NCI-H187 (cell line): ENCODE results near the gene MMP14.

Experiments
- DNase-seq, 2 experiments: peaks; one replicate each; lab custom pipeline; 2025; lab: John Stamatoyannopoulos, UW

Gene MMP14

DNA sequence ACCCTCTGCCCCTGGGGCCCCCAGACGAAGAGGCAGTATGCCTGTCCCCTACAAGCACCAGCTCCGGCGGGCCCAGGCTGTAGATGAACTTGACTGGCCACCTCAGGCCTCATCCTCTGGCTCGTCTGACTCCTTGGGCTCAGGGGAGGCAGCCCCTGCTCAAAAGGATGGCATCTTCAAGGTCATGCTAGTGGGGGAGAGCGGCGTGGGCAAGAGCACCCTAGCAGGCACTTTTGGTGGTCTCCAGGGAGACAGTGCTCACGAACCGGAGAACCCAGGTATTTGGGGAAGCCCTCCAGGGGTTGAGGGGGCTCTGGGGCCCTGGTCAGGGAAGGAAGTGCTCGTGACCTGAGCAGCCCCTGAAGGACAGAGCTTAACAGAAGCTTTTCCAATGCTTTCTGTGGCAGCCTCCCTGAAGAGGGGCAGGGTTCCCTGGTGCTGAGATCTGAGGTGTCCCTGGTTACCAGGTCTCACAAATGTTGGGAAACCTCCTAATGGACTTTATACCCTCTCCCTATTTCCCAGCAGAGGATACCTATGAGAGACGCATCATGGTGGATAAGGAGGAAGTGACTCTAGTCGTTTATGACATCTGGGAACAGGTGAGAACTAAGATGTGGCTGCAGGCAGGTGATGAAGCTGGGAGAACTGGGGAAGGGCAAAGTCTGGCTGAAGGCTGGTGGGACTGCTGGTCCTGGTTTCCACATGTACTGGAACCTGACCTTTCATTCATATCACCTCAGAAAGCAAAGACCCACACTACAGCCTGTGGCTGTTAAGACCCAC is 48.5 kb downstream of the MMP14 start:
- no peak for DNase-seq

DNA sequence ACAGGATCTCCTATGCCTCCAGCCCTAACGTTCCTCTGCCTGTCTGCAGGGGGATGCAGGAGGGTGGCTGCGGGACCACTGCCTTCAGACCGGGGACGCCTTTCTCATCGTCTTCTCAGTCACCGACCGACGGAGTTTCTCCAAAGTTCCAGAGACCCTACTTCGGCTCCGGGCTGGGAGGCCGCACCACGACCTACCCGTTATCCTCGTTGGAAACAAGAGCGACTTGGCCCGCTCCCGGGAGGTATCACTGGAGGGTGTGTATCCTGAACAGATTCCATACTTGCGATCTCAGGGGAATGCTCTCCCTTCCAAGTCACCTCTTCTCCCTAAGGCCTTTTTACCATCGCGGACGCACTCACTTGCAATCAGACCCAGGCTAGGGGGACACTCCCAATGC is 49.6 kb downstream of the MMP14 start:
- DNase-seq = no peak

DNA sequence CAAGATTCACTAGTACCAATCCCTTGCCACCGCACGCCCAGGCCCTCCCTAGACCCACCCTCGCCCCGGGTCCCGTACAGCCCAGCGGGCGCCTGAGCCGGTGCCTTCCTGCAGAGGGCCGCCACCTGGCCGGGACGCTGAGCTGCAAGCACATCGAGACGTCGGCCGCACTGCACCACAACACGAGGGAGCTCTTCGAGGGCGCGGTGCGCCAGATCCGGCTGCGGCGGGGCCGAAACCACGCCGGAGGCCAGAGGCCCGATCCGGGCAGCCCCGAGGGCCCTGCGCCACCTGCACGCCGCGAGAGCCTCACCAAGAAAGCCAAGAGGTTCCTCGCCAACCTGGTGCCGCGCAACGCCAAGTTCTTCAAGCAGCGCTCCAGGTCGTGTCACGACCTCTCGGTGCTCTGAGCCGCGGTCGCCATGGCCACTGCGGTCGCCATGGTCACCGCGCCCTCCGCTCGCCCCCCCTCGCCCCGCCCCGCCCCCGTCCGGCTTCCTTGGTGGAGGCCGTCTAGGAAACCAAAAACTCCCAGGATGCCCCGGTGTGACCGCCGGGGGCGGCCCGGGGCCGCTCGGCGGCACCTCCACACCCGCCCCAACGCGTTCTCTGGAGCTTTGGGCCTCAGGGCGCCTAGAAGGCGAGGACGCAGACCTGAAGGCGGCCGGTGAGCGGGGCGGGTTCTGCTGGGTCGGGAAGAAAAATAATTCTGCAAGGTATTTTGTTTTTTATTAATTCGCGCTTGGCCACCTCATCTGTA is 50.3 kb downstream of the MMP14 start:
- DNase-seq = peak; percentile 75 to 84

DNA sequence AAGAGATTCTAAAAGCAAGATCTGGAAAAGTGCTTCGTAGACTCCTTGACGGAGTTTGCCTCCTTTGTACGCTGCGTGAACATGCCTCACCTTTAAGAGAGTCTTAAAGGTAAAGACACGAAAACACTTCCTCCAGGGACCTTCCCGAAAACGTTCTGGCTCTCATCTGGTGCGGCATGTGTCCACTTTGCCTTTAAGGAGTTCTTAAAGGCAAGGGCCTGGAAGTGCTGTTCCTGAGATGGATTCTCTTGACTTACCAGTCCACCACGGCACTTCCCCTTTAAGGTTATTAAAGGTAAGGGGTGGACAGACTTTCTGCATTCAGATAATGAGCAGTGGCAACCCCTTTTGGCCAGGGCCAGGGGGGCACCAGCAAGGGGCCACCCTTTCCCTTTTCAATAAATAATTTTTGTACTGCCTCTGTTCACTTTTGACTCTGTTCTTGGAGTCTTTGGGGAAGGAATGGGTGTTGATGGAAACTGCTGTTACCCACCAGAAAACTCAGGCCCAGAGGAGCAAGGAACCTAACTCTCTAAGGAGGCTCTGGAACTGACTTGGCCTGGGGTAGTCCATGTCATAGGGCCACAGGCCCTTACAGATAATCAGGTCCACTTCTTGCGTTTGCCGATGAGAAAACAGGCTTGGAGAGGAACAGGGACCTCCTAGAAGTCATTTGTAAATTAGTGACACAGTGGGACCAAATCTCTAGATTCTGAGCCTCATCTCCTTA is 51.0 kb downstream of the MMP14 start:
- peak; percentile 66 to 85 for DNase-seq

DNA sequence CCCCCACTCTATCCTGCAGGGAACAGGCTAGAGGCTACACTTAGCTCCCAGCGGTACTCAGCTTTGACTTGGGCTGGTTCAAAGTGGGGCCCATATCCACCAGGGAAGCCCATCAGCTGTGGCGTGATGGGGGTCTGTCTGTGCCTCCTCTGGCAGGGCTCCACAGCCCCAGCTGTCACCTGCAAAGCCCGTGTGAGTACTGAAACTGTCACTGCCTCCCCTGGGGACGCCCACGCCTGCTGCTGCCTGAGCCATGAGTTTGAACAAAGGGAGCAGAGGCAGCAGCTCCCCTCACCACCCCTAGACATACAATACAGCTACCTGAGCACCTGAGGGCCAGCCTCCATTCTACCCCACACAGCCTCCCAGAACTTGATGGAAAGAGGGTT is 51.6 kb downstream of the MMP14 start:
- DNase-seq = no peak

DNA sequence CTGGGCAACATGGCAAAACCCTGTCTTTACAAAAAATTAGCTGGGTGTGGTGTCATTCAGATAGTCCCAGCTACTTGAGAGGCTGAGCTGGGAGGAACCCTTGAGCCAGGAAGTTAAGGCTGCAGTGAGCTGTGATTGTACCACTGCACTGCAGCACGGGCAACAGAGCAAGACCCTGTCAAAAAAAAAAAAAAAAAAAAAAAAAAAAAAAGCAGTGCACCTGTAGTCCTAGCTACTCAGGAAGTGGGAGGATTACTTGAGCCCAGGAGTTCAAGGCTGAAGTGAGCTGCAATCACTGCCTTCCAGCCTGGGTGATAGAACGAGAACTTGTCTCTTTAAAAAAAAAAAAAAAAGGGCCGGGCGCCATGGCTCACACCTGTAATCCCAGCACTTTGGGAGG is 52.3 kb downstream of the MMP14 start:
- DNase-seq = no peak

DNA sequence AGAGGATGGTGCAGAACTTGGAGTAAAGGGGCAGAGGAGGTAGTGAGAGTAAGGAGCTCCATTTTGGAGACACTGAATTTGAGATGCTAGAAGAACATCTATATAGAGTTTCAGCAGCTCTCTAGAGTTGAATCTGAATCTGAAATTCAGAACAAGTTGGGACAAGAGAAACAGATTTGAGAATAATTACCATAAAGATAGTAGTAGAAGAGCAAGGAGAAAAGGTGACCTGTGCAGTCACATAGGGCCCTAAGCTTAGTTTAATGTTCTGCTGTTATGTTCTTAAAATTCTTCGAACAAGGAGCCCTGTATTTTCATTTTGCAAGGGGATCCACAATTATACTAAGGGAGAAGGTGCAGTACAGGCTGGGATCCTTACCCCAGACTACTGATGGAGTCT is 54.0 kb downstream of the MMP14 start:
- DNase-seq = no peak

DNA sequence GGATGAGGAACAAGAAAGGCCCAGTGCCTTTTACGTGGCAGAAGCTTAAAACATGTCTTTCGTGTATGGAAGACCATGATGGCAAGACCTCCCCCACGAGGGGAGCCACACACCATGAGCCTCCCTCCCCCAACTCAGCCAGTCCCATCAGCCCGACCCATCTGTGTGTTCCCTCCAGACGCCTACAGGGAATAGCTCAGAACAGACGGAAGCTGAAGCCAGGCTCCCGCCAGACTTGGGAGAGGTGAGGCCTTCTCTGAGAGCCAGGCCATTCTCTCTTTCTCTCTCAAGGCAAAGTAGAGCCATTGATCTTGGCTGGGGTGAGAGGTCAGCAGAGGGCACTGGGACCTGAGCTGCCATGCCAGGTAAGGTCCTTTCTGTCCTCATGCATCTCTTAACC is 56.1 kb downstream of the MMP14 start:
- DNase-seq = no peak

DNA sequence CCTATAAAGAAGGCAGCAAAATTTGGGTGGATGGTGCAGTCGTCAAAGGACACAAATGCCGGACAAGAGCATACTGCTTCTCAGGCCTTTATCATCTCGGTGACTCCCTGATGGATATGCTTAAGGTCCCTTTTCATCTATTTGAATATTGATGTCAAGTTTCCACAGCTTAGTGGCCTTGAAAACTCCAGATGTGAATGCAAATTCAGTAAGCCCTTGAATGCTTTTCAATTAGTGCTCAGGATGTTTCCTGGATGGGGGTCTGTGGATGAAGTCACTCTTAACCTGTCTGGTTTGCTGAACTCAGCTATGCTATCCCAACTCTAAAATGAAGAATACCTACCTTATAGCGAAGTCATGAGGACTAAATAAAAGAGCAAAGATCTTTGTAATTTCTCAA is 57.3 kb downstream of the MMP14 start:
- DNase-seq = no peak

DNA sequence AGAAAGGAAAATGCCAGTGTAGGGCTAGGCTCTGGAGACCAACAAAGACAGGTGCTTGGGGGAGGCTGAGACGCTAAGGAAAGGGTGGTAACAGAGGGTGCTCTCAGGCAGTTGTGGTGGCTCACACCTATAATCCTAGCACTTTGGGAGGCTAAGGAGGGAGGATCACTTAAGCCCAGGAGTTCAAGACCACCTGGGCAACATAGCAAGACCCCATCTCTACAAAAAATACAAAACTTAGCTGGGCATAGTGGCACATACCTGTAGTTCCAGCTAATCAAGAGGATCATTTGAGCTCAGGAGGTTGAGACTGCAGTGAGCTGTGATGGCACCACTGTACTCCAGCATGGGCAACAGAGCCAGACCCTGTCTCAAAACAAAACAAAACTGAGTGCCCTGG is 59.0 kb downstream of the MMP14 start:
- DNase-seq = no peak

DNA sequence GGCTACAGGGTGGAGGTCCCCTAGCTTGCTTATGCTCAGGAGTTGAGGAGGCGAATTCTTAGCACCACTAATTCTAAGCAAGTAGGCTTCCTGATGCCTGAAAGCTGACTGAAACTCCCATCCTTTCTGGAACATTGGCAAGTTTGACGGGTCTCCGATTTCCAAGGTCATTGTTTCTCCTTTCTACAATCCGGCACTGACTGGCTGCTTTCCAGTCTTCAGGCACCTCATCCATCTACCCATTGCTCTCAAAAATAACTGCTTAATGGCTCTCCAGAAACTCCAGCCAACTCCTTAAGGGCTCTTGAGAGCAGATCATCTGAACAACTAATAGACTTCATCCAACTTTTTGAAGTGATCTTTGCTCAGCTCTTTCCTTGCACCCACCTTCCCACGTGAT is 60.0 kb downstream of the MMP14 start:
- DNase-seq = no peak

DNA sequence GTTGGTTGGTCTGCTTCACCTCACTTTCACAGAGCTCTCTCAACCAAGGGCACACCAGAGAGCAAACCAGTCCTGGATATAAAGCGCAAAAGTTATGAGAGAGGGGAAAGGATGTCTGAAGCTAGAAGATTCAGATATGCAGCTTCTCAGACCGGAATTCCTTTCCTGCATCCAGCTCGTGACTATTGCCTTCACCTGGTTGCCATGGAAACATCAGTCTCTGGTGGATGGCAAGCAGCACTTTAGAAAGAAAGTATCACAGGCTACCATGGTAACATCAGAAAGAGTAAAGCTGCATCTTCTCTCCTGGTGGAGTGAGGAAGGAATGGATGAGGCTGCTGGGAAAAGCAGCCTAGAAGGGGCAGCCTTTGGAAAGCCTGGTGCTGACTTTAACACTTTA is 60.4 kb downstream of the MMP14 start:
- no peak for DNase-seq

DNA sequence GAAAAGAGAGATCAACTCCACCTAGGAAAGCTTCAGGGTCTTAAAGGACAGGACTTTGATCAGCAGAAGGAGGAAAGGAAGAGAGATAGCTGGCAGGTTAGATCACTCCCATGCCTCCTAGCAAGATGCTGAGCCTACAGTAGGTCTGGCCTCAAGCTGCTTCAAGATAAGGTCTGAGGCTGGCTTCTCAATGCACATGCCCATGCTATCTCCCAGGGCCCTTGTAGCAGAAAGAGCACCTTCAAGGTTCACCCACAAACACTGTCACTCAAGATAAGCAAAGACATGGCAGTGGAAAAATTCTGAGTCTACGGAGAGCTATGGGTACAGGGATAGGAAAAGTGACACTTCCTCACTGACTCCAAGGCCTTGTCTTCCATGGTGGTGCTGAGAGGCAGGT is 61.0 kb downstream of the MMP14 start:
- no peak for DNase-seq
